Peyer's patch (tissue), 4 donors: ENCODE measurements around the gene DUS3L.

ENCODE experiments used
- CTCF ChIP-seq, 6 experiments: fragments of 450-650 bp in 4 of 6; fragments of 200-600 bp in 2 of 6; sonication (generic) in 1 of 6; IDR thresholded peaks; one replicate each; pipeline ENCODE4 v1.5.1; 2017 to 2019; ENCODE audit warnings: antibody characterized with exemption in 6 of 6, mild to moderate bottlenecking in 3 of 6, moderate library complexity in 1 of 6
- POLR2A ChIP-seq, 2 donors: fragments of 450-650 bp; IDR thresholded peaks; one replicate each; pipeline ENCODE4 v1.5.1; 2017; ENCODE audit warnings: antibody characterized with exemption in 2 of 2, mild to moderate bottlenecking in 2 of 2, moderate library complexity in 2 of 2

GRCh38 chr19:5806133-5806489 is 15.1 kb upstream of the DUS3L start:
- TF ChIP-seq CTCF (IDR thresholded peaks at IDR 0.05) = no peak
- TF ChIP-seq POLR2A (IDR thresholded peaks at IDR 0.05) = no peak
